SKM-1 treated with dmso at 0.1 percent for 144 hours (cell line): ENCODE results near the gene GYPA.
"Not testable (repeated sequence)": the region's sequence is repeated elsewhere in the genome, so short reads cannot be mapped to it uniquely, and the experiment has no call there.

Experiments
- DNase-seq: peaks from one replicate; lab custom pipeline; 2025; ENCODE audit not compliant: unreplicated experiment; lab: John Stamatoyannopoulos, UW

Gene GYPA

GRCh38 chr4:144129336-144129875 lies 11.1 kb downstream of the GYPA start:
- not testable (repeated sequence) for DNase-seq

- not testable (repeated sequence) for DNase-seq
Observed at GRCh38 chr4:144128709-144129320, 11.7 kb downstream of the GYPA start.

- not testable (repeated sequence) for DNase-seq
Observed at GRCh38 chr4:144125109-144125508, 15.4 kb downstream of the GYPA start.

- DNase-seq, result not testable (repeated sequence)
Observed at GRCh38 chr4:144123982-144124635, 16.4 kb downstream of the GYPA start.

GRCh38 chr4:144123269-144123668 lies 17.2 kb downstream of the GYPA start:
- DNase-seq, result not testable (repeated sequence)

GRCh38 chr4:144119752-144120151 lies 20.8 kb downstream of the GYPA start:
- DNase-seq, result not testable (repeated sequence)

GRCh38 chr4:144115519-144115918 lies 25.0 kb downstream of the GYPA start:
- DNase-seq, result no peak

- DNase-seq, result no peak
Observed at GRCh38 chr4:144113546-144113945, 27.0 kb downstream of the GYPA start.

GRCh38 chr4:144104509-144105130 lies 35.9 kb downstream of the GYPA start:
- no peak for DNase-seq

- DNase-seq, result not testable (repeated sequence)
Observed at GRCh38 chr4:144097776-144098175, 42.7 kb downstream of the GYPA start.

GRCh38 chr4:144093995-144094394 lies 46.5 kb downstream of the GYPA start:
- DNase-seq, result not testable (repeated sequence)

GRCh38 chr4:144091181-144091580 lies 49.3 kb downstream of the GYPA start:
- not testable (repeated sequence) for DNase-seq

- no peak for DNase-seq
Observed at GRCh38 chr4:144090744-144091143, 49.8 kb downstream of the GYPA start.

GRCh38 chr4:144082053-144082452 lies 58.5 kb downstream of the GYPA start:
- not testable (repeated sequence) for DNase-seq

- DNase-seq, result not testable (repeated sequence)
Observed at GRCh38 chr4:144080135-144080534, 60.4 kb downstream of the GYPA start.

GRCh38 chr4:144078746-144079145 lies 61.8 kb downstream of the GYPA start:
- not testable (repeated sequence) for DNase-seq

GRCh38 chr4:144061556-144061955 lies 79.0 kb downstream of the GYPA start:
- not testable (repeated sequence) for DNase-seq

- not testable (repeated sequence) for DNase-seq
Observed at GRCh38 chr4:144060234-144060859, 80.2 kb downstream of the GYPA start.
